ENCODE data around the gene RBP3.

Gene RBP3

GRCh38 chr10:47348138-47348651 lies at the start of gene RBP3:
RBP3 (plus strand) TSS chr10:47348363; CDS start chr10:47348485, 122 bp downstream.
- no peak within 1 kb of the TSS for H3K4me3 Mint-ChIP-seq
- no peaks in the 10 kb centered on the region for H3K36me3 Mint-ChIP-seq
- no peak within 1 kb of the TSS for H3K27ac Mint-ChIP-seq
- H3K9me3 Mint-ChIP-seq = no peaks in the 10 kb centered on the region
- no peaks in the 10 kb centered on the region for H3K27me3 Mint-ChIP-seq
- no peaks in the 10 kb centered on the region for H3K4me1 Mint-ChIP-seq

GRCh38 chr10:47298715-47299114 lies 49.4 kb upstream of the RBP3 start:
- Mint-ChIP-seq H3K27ac (no peak overlapping the region), H3K27me3 (peaks cover 4% of the 10 kb centered on the region), H3K4me3 (no peak overlapping the region), H3K9me3 (no peaks in the 10 kb centered on the region), H3K36me3 (no peaks in the 10 kb centered on the region), H3K4me1 (peaks cover 27% of the 10 kb centered on the region)

- H3K9me3 Mint-ChIP-seq = no peaks in the 10 kb centered on the region
- H3K4me1 Mint-ChIP-seq = peaks cover 29% of the 10 kb centered on the region
- no peaks in the 10 kb centered on the region for H3K36me3 Mint-ChIP-seq
- peaks cover 4% of the 10 kb centered on the region for H3K27me3 Mint-ChIP-seq
- peak within 1 kb of the TSS; percentile 82 for H3K4me3 Mint-ChIP-seq
- no peak within 1 kb of the TSS for H3K27ac Mint-ChIP-seq
These were observed 48.3 kb upstream of the RBP3 start, which contains the start of gene GDF10 for GRCh38 chr10:47299611-47300428. GDF10 (plus strand) TSS chr10:47300197; CDS start chr10:47300652, 455 bp downstream.

- Mint-ChIP-seq H3K4me3 (peak overlapping the region; percentile 82), H3K27me3 (peaks cover 4% of the 10 kb centered on the region), H3K9me3 (no peaks in the 10 kb centered on the region), H3K27ac (no peak overlapping the region), H3K36me3 (no peaks in the 10 kb centered on the region), H3K4me1 (peaks cover 34% of the 10 kb centered on the region)
These were observed 47.7 kb upstream of the RBP3 start for GRCh38 chr10:47300429-47300931.

- H3K27ac Mint-ChIP-seq = no peak overlapping the region
- H3K9me3 Mint-ChIP-seq = no peaks in the 10 kb centered on the region
- H3K27me3 Mint-ChIP-seq = peaks cover 4% of the 10 kb centered on the region
- peak overlapping the region; percentile 23 for H3K4me3 Mint-ChIP-seq
- H3K4me1 Mint-ChIP-seq = peaks cover 39% of the 10 kb centered on the region
- H3K36me3 Mint-ChIP-seq = no peaks in the 10 kb centered on the region
These were observed 46.3 kb upstream of the RBP3 start for GRCh38 chr10:47301833-47302232.

- Mint-ChIP-seq H3K4me1 (peaks cover 47% of the 10 kb centered on the region), H3K9me3 (no peaks in the 10 kb centered on the region), H3K4me3 (peak overlapping the region; percentile 43), H3K27ac (no peak overlapping the region), H3K27me3 (peaks cover 4% of the 10 kb centered on the region), H3K36me3 (no peaks in the 10 kb centered on the region)
These were observed 45.1 kb upstream of the RBP3 start for GRCh38 chr10:47303105-47303504.

GRCh38 chr10:47303866-47304265 lies 44.3 kb upstream of the RBP3 start:
- Mint-ChIP-seq H3K9me3 (no peaks in the 10 kb centered on the region), H3K27me3 (peaks cover 4% of the 10 kb centered on the region), H3K4me1 (peaks cover 47% of the 10 kb centered on the region), H3K36me3 (no peaks in the 10 kb centered on the region), H3K4me3 (no peak overlapping the region), H3K27ac (no peak overlapping the region)

- no peaks in the 10 kb centered on the region for H3K36me3 Mint-ChIP-seq
- no peaks in the 10 kb centered on the region for H3K9me3 Mint-ChIP-seq
- peaks cover 49% of the 10 kb centered on the region for H3K4me1 Mint-ChIP-seq
These were observed 42.6 kb upstream of the RBP3 start for GRCh38 chr10:47305566-47305965.

GRCh38 chr10:47306387-47307210 lies 41.6 kb upstream of the RBP3 start:
- H3K27ac Mint-ChIP-seq = no peak overlapping the region
- no peak overlapping the region for H3K4me3 Mint-ChIP-seq
- H3K27me3 Mint-ChIP-seq = no peaks in the 10 kb centered on the region
- H3K36me3 Mint-ChIP-seq = no peaks in the 10 kb centered on the region
- no peaks in the 10 kb centered on the region for H3K9me3 Mint-ChIP-seq
- H3K4me1 Mint-ChIP-seq = peaks cover 53% of the 10 kb centered on the region

More at GRCh38 chr10:47305566-47305965, 42.6 kb upstream of the RBP3 start:
- Mint-ChIP-seq H3K4me3 (no peak overlapping the region), H3K27me3 (peaks cover 2% of the 10 kb centered on the region), H3K27ac (no peak overlapping the region)

- Mint-ChIP-seq H3K4me1 (peaks cover 52% of the 10 kb centered on the region), H3K27me3 (no peaks in the 10 kb centered on the region)
These were observed 40.8 kb upstream of the RBP3 start for GRCh38 chr10:47307381-47307780.

GRCh38 chr10:47308775-47309174 lies 39.4 kb upstream of the RBP3 start:
- H3K27ac Mint-ChIP-seq = no peak overlapping the region
- H3K4me3 Mint-ChIP-seq = no peak overlapping the region
- H3K36me3 Mint-ChIP-seq = no peaks in the 10 kb centered on the region
- no peaks in the 10 kb centered on the region for H3K27me3 Mint-ChIP-seq
- H3K9me3 Mint-ChIP-seq = no peaks in the 10 kb centered on the region
- H3K4me1 Mint-ChIP-seq = peaks cover 43% of the 10 kb centered on the region

More at GRCh38 chr10:47307381-47307780, 40.8 kb upstream of the RBP3 start:
- no peak overlapping the region for H3K27ac Mint-ChIP-seq
- no peak overlapping the region for H3K4me3 Mint-ChIP-seq
- no peaks in the 10 kb centered on the region for H3K36me3 Mint-ChIP-seq
- H3K9me3 Mint-ChIP-seq = no peaks in the 10 kb centered on the region

GRCh38 chr10:47309408-47310089 lies 38.6 kb upstream of the RBP3 start:
- Mint-ChIP-seq H3K4me3 (no peak overlapping the region), H3K4me1 (peaks cover 43% of the 10 kb centered on the region), H3K27ac (no peak overlapping the region)

GRCh38 chr10:47310090-47310505 lies 38.1 kb upstream of the RBP3 start:
- Mint-ChIP-seq H3K4me1 (peaks cover 39% of the 10 kb centered on the region), H3K36me3 (no peaks in the 10 kb centered on the region), H3K27ac (no peak overlapping the region), H3K27me3 (no peaks in the 10 kb centered on the region), H3K4me3 (no peak overlapping the region), H3K9me3 (no peaks in the 10 kb centered on the region)

More at GRCh38 chr10:47309408-47310089, 38.6 kb upstream of the RBP3 start:
- Mint-ChIP-seq H3K36me3 (no peaks in the 10 kb centered on the region), H3K9me3 (no peaks in the 10 kb centered on the region), H3K27me3 (no peaks in the 10 kb centered on the region)

- Mint-ChIP-seq H3K9me3 (no peaks in the 10 kb centered on the region), H3K27ac (peak overlapping the region; percentile 79), H3K4me1 (peaks cover 35% of the 10 kb centered on the region), H3K4me3 (peak overlapping the region; percentile 52), H3K27me3 (no peaks in the 10 kb centered on the region), H3K36me3 (no peaks in the 10 kb centered on the region)
These were observed 36.8 kb upstream of the RBP3 start for GRCh38 chr10:47311193-47311931.

Measured in activated naive CD4-positive, alpha-beta T cell treated with anti-CD3 and anti-CD28 coated beads, Interleukin-2, amount 50 U/mL, for 24 hours (primary cell).